HG03521 (cell line): Measurements from ENCODE around the gene ADORA1.

ENCODE experiments used
- ATAC-seq: cut with Tn5 transposase; IDR thresholded peaks from one replicate; pipeline ENCODE4 v1.9.1; 2021; ENCODE audit warnings: mild to moderate bottlenecking, moderate library complexity; ENCODE audit not compliant: unreplicated experiment

Gene ADORA1

GRCh38 chr1:203156280-203156679 lies 28.8 kb downstream of the ADORA1 start:
- ATAC-seq: no peak

- ATAC-seq: no peak
These were observed 30.9 kb downstream of the ADORA1 start for GRCh38 chr1:203158423-203158822.

- no peak for ATAC-seq
These were observed 31.6 kb downstream of the ADORA1 start for GRCh38 chr1:203158960-203159665.

- ATAC-seq: no peak
These were observed 32.3 kb downstream of the ADORA1 start for GRCh38 chr1:203159844-203160243.

GRCh38 chr1:203161175-203161574 lies 33.6 kb downstream of the ADORA1 start:
- no peak for ATAC-seq

GRCh38 chr1:203161703-203162102 lies 34.2 kb downstream of the ADORA1 start:
- ATAC-seq: no peak

- ATAC-seq: no peak
These were observed 34.9 kb downstream of the ADORA1 start for GRCh38 chr1:203162403-203162802.

GRCh38 chr1:203163891-203164635 lies 36.5 kb downstream of the ADORA1 start:
- no peak for ATAC-seq

GRCh38 chr1:203165101-203165799 lies 37.7 kb downstream of the ADORA1 start:
- no peak for ATAC-seq

- no peak for ATAC-seq
These were observed 38.3 kb downstream of the ADORA1 start for GRCh38 chr1:203165800-203166161.

- ATAC-seq: no peak
These were observed 38.8 kb downstream of the ADORA1 start for GRCh38 chr1:203166192-203166940.

- ATAC-seq: no peak
These were observed 39.7 kb downstream of the ADORA1 start for GRCh38 chr1:203167026-203167912.

- ATAC-seq: no peak
These were observed 40.3 kb downstream of the ADORA1 start for GRCh38 chr1:203167913-203168200.

- no peak for ATAC-seq
These were observed 40.8 kb downstream of the ADORA1 start for GRCh38 chr1:203168256-203168786.

GRCh38 chr1:203168991-203169390 lies 41.5 kb downstream of the ADORA1 start:
- no peak for ATAC-seq

GRCh38 chr1:203169770-203170520 lies 42.4 kb downstream of the ADORA1 start:
- ATAC-seq: no peak

- no peak for ATAC-seq
These were observed 43.3 kb downstream of the ADORA1 start for GRCh38 chr1:203170625-203171330.

GRCh38 chr1:203171341-203172183 lies 44.0 kb downstream of the ADORA1 start:
- ATAC-seq: no peak
